ENCODE data around the gene FTO. TPM values are rescaled to one million over a fixed set of nuclear protein-coding genes. Genes with fewer than 3 reads are reported as not detected.

The FTO gene
- total and polyA plus RNA-seq, 7 experiments from 2014 or later: 47.2 to 104 (median 58.3) TPM

GRCh38 chr16:54060599-54061421 is 356.9 kb downstream of the FTO start:
- H3K27ac Mint-ChIP-seq: no peak overlapping the region
- no peak overlapping the region for H3K4me3 ChIP-seq (ENCODE audit: low read length)
- POLR2A ChIA-PET: no interaction called here
- H3K9me3 ChIP-seq (ENCODE audit: control insufficient read depth in 2 of 3, low read length in 3 of 3): no peaks in the 10 kb centered on the region
- ATAC-seq: no peak
- H3K4me1 ChIP-seq (ENCODE audit: control insufficient read depth in 2 of 2, insufficient read depth in 2 of 2, low read length in 2 of 2): no peaks in the 10 kb centered on the region
- H3K27me3 Mint-ChIP-seq: no peaks in the 10 kb centered on the region
- no peaks in the 10 kb centered on the region for H3K36me3 ChIP-seq (ENCODE audit: control insufficient read depth in 2 of 3, insufficient read depth in 3 of 3, low read length in 3 of 3)
- no peak overlapping the region for H3K27ac ChIP-seq (ENCODE audit: low read depth, low read length)
- H3K4me3 Mint-ChIP-seq: no peak overlapping the region
- peaks cover 0 to 3% (median 0%) of the 10 kb centered on the region in 11 donors for H3K9me3 Mint-ChIP-seq
- intact Hi-C loops (cut with micrococcal nuclease): no loop called here
- CTCF ChIA-PET: interaction anchor here (0.7 kb wide), 1 partner anchor 74 kb away, joined by 3 read pairs; no protein-coding TSS in a partner anchor
- H3K4me1 Mint-ChIP-seq: peaks cover 0 to 7% (median 0%) of the 10 kb centered on the region in 7 donors
- H3K36me3 Mint-ChIP-seq: peaks cover 0 to 32% (median 17%) of the 10 kb centered on the region in 5 donors
- no peaks in the 10 kb centered on the region for H3K27me3 ChIP-seq (ENCODE audit: control insufficient read depth in 2 of 2, insufficient read depth in 2 of 2, low read length in 2 of 2)
- no peak for DNase-seq

DNA sequence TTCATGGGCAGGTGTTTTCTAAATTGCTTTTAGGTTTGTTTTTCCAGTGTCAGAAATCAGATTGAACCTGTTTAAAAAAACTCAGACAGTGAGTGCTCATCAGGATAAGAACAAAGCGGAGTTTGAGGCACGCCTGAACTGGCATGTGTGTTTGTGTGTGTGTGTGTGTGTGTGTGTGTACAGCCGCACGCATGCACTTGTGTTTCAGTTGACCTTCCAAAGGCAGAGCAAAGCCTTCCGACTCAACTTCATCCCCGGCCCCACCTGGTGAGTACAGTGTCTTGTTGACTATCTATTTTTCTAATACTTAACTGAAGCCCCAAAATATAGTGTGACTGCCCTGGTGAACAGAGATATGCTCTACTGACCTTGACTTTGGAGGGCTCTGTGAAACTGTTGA is 357.5 kb downstream of the FTO start:
- Histone ChIP-seq H3K27me3 (ENCODE audit: control insufficient read depth in 2 of 2, insufficient read depth in 2 of 2, low read length in 2 of 2) (no peaks in the 10 kb centered on the region), H3K27ac (ENCODE audit: low read depth, low read length) (no peak overlapping the region), H3K36me3 (ENCODE audit: control insufficient read depth in 2 of 3, insufficient read depth in 3 of 3, low read length in 3 of 3) (no peaks in the 10 kb centered on the region), H3K4me3 (ENCODE audit: low read length) (no peak overlapping the region), H3K9me3 (ENCODE audit: control insufficient read depth in 2 of 3, low read length in 3 of 3) (no peaks in the 10 kb centered on the region), H3K4me1 (ENCODE audit: control insufficient read depth in 2 of 2, insufficient read depth in 2 of 2, low read length in 2 of 2) (no peaks in the 10 kb centered on the region)
- H3K27ac Mint-ChIP-seq: no peak overlapping the region
- intact Hi-C loops (cut with micrococcal nuclease): no loop called here
- H3K27me3 Mint-ChIP-seq: no peaks in the 10 kb centered on the region
- no peak for DNase-seq
- ChIA-PET CTCF (interaction anchor here (0.7 kb wide), 1 partner anchor 75 kb away, joined by 3 read pairs; no protein-coding TSS in a partner anchor), POLR2A (no interaction called here)
- H3K4me1 Mint-ChIP-seq: peaks cover 0 to 7% (median 0%) of the 10 kb centered on the region in 7 donors
- peaks cover 0 to 29% (median 16%) of the 10 kb centered on the region in 5 donors for H3K36me3 Mint-ChIP-seq
- ATAC-seq: no peak
- peaks cover 0 to 3% (median 0%) of the 10 kb centered on the region in 11 donors for H3K9me3 Mint-ChIP-seq
- no peak overlapping the region for H3K4me3 Mint-ChIP-seq

DNA sequence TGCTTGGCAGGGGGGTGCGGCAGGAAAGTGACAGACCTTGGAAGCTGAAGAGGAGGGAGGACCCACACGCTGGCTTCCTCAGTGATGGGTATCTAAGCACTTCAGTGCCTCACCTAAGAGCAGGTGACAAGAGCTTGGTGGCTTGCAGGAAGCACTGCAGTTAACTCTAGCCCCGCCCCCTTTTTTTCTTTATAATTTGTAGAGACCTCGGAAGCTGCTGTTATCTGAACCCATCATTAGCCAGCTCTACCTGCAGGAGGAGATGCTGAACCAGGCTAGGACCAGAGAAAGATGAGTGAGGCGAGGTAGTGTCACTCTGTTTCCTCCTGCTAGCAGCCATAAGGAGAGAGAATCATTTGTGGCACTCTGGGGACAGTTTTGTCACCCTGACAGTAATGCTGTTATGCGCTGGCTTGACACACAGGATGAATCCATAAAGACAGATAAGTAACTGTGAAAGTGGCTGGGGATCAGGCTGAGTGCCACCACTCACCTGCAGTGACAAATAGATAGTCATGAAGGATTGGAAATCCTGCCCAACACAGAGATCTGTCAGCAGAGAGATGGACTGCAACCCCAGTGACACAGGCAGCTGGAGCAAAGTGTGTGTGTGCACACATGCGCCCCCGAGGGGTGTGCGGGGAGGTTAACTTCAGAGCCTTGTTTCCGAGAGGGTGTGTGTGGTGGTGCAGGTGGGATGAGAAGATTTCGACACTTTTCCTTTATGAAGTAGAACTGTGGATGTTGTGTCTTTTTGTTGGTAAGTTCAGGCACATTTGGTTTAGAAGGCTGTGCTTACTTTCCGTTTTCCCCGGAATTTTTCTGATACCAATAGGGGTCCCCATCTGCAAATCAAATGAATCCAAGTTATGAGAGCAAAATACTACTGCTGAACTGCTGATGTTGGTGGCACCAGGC is 358.7 kb downstream of the FTO start:
- intact Hi-C loops (cut with micrococcal nuclease): no loop called here
- H3K27ac ChIP-seq (ENCODE audit: low read depth, low read length): no peak overlapping the region
- H3K4me3 ChIP-seq (ENCODE audit: low read length): no peak overlapping the region
- H3K9me3 Mint-ChIP-seq: no peaks in the 10 kb centered on the region
- peaks cover 0 to 25% (median 10%) of the 10 kb centered on the region in 5 donors for H3K36me3 Mint-ChIP-seq
- no peaks in the 10 kb centered on the region for H3K27me3 ChIP-seq (ENCODE audit: control insufficient read depth in 2 of 2, insufficient read depth in 2 of 2, low read length in 2 of 2)
- H3K36me3 ChIP-seq (ENCODE audit: control insufficient read depth in 2 of 3, insufficient read depth in 3 of 3, low read length in 3 of 3): no peaks in the 10 kb centered on the region
- H3K9me3 ChIP-seq (ENCODE audit: control insufficient read depth in 2 of 3, low read length in 3 of 3): no peaks in the 10 kb centered on the region
- CTCF ChIA-PET: no interaction called here
- POLR2A ChIA-PET: no interaction called here
- no peak for DNase-seq
- H3K4me3 Mint-ChIP-seq: no peak overlapping the region
- H3K27ac Mint-ChIP-seq: no peak overlapping the region
- ATAC-seq: no peak
- H3K27me3 Mint-ChIP-seq: no peaks in the 10 kb centered on the region
- H3K4me1 Mint-ChIP-seq: peaks cover 0 to 7% (median 0%) of the 10 kb centered on the region in 7 donors
- no peaks in the 10 kb centered on the region for H3K4me1 ChIP-seq (ENCODE audit: control insufficient read depth in 2 of 2, insufficient read depth in 2 of 2, low read length in 2 of 2)

- H3K27me3 ChIP-seq (ENCODE audit: control insufficient read depth in 2 of 2, insufficient read depth in 2 of 2, low read length in 2 of 2): no peaks in the 10 kb centered on the region
- Mint-ChIP-seq H3K27ac (no peak overlapping the region), H3K36me3 (peaks cover 0 to 25% (median 10%) of the 10 kb centered on the region in 5 donors), H3K9me3 (no peaks in the 10 kb centered on the region), H3K4me1 (peaks cover 0 to 7% (median 0%) of the 10 kb centered on the region in 7 donors), H3K27me3 (no peaks in the 10 kb centered on the region), H3K4me3 (no peak overlapping the region)
- H3K4me3 ChIP-seq (ENCODE audit: low read length): no peak overlapping the region
- DNase-seq (no peak), ATAC-seq (no peak)
- H3K4me1 ChIP-seq (ENCODE audit: control insufficient read depth in 2 of 2, insufficient read depth in 2 of 2, low read length in 2 of 2): no peaks in the 10 kb centered on the region
- intact Hi-C loops (cut with micrococcal nuclease): no loop called here
- no peak overlapping the region for H3K27ac ChIP-seq (ENCODE audit: low read depth, low read length)
- no peaks in the 10 kb centered on the region for H3K9me3 ChIP-seq (ENCODE audit: control insufficient read depth in 2 of 3, low read length in 3 of 3)
- ChIA-PET CTCF (no interaction called here), POLR2A (no interaction called here)
- no peaks in the 10 kb centered on the region for H3K36me3 ChIP-seq (ENCODE audit: control insufficient read depth in 2 of 3, insufficient read depth in 3 of 3, low read length in 3 of 3)
Measured at GRCh38 chr16:54063279-54063773, 359.4 kb downstream of the FTO start.

DNA sequence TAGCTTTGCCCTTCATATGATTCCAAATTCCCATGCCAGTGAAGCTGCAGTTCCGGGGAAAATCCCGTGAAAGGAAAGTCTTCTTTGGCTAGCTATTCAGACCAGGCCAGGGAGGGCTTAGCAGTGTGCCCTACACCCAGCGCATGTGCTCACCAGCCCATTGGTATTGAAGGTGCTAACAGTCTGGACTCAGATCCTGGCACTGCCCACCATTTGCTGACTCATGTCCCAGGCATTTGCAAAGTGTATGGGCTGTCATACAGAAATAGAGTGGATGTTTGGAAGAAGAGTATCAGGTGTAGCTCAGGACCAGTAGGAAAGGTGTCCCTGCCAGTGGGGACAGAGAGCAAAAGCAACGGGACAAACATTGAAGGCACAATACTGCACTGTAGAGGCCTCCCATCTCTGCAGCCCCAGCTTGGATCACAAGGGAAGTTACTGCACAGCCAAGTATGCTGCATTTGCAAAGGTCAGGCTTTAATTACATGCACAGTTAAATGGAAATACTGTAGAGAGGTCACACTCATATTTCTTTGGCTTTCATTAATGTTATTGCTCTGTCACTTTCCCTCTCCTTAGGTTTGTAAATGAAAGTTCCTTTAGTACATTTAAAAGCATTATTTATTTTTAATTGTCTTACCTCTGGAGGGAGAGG is 362.6 kb downstream of the FTO start:
- H3K27ac Mint-ChIP-seq: no peak overlapping the region
- no peaks in the 10 kb centered on the region for H3K36me3 ChIP-seq (ENCODE audit: control insufficient read depth in 2 of 3, insufficient read depth in 3 of 3, low read length in 3 of 3)
- POLR2A ChIA-PET: no interaction called here
- H3K4me3 Mint-ChIP-seq: no peak overlapping the region
- H3K36me3 Mint-ChIP-seq: peaks cover 0 to 36% (median 4%) of the 10 kb centered on the region in 5 donors
- CTCF ChIA-PET: no interaction called here
- intact Hi-C loops (cut with micrococcal nuclease): no loop called here
- H3K9me3 ChIP-seq (ENCODE audit: control insufficient read depth in 2 of 3, low read length in 3 of 3): no peaks in the 10 kb centered on the region
- DNase-seq (no peak), ATAC-seq (no peak)
- no peaks in the 10 kb centered on the region for H3K4me1 ChIP-seq (ENCODE audit: control insufficient read depth in 2 of 2, insufficient read depth in 2 of 2, low read length in 2 of 2)
- H3K9me3 Mint-ChIP-seq: no peaks in the 10 kb centered on the region
- H3K27me3 ChIP-seq (ENCODE audit: control insufficient read depth in 2 of 2, insufficient read depth in 2 of 2, low read length in 2 of 2): no peaks in the 10 kb centered on the region
- H3K4me3 ChIP-seq (ENCODE audit: low read length): no peak overlapping the region
- H3K27me3 Mint-ChIP-seq: no peaks in the 10 kb centered on the region
- peaks cover 0 to 7% (median 0%) of the 10 kb centered on the region in 7 donors for H3K4me1 Mint-ChIP-seq
- H3K27ac ChIP-seq (ENCODE audit: low read depth, low read length): no peak overlapping the region

DNA sequence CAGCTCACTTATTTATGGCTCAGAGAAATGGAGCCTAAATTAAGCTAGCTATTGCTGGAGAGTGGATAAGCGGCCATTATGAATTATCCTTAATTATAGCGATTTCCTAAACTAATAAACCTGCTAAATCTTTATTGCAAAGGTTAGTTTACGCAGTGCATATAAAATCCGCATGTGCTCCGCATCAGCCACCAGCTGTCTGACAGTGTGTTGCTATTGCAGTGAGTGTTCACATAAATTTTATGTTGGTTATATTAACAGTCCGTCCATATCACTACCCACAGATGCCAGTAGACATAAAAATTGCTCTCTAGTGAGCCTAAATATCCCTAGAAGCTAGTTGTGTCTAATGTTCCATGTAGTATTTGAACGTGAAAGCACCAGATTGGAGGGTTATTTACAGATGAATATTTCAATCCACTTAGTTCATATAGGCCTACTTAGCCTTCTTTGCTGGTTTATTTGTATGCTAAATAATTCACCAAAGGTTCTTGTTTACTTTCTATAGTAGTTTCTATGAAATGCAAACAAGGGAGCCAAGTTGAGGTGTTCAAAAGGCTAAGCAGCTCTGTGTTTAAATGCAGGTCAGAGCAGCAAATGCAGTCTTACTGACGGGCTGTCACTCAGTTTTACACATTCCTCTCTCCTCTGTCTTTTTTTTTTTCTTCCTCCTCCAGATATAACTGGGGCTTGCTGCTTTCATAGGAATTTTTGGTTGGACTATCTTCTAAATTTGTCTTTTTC is 363.5 kb downstream of the FTO start:
- no peak overlapping the region for H3K27ac Mint-ChIP-seq
- POLR2A ChIA-PET: no interaction called here

More for the DNA sequence above, 363.5 kb downstream of the FTO start:
- Mint-ChIP-seq H3K9me3 (no peaks in the 10 kb centered on the region), H3K4me3 (no peak overlapping the region), H3K36me3 (peaks cover 0 to 40% (median 3%) of the 10 kb centered on the region in 5 donors), H3K4me1 (peaks cover 0 to 3% (median 0%) of the 10 kb centered on the region in 7 donors), H3K27me3 (no peaks in the 10 kb centered on the region)
- Histone ChIP-seq H3K27ac (ENCODE audit: low read depth, low read length) (no peak overlapping the region), H3K4me3 (ENCODE audit: low read length) (no peak overlapping the region), H3K4me1 (ENCODE audit: control insufficient read depth in 2 of 2, insufficient read depth in 2 of 2, low read length in 2 of 2) (no peaks in the 10 kb centered on the region), H3K36me3 (ENCODE audit: control insufficient read depth in 2 of 3, insufficient read depth in 3 of 3, low read length in 3 of 3) (no peaks in the 10 kb centered on the region), H3K27me3 (ENCODE audit: control insufficient read depth in 2 of 2, insufficient read depth in 2 of 2, low read length in 2 of 2) (no peaks in the 10 kb centered on the region), H3K9me3 (ENCODE audit: control insufficient read depth in 2 of 3, low read length in 3 of 3) (no peaks in the 10 kb centered on the region)
- intact Hi-C loops (cut with micrococcal nuclease): no loop called here
- no peak for ATAC-seq
- CTCF ChIA-PET: no interaction called here
- no peak for DNase-seq

Data from naive thymus-derived CD4-positive, alpha-beta T cell (primary cell).